Uterus (tissue), 4 donors: ENCODE data around the gene ZNF423. TPM values are rescaled to one million over a fixed set of nuclear protein-coding genes. Genes with fewer than 3 reads are reported as not detected.

Experiments
- DNase-seq, 2 donors: peaks; one replicate each; pipeline ENCODE4 v3.0.0-alpha.2; 2019 to 2020
- H3K27ac ChIP-seq, 2 donors: fragments of 200-600 bp; sonication (generic); 1 replicate in 1 of 2; 2 replicates in 1 of 2; pipeline ENCODE4 v1.5.1; 2016 to 2018
- H3K27me3 ChIP-seq, 2 donors: fragments of 200-600 bp; sonication (generic); one replicate each; pipeline ENCODE4 v1.5.1; 2018 to 2019; ENCODE audit warnings: control low read depth in 1 of 2
- H3K36me3 ChIP-seq, 2 donors: fragments of 200-600 bp; sonication (generic); one replicate each; pipeline ENCODE4 v1.5.1; 2019; ENCODE audit warnings: control low read depth in 1 of 2
- H3K4me1 ChIP-seq, 2 donors: fragments of 200-600 bp; sonication (generic); one replicate each; pipeline ENCODE4 v1.5.1; 2018 to 2019; ENCODE audit warnings: control low read depth in 1 of 2
- H3K4me3 ChIP-seq, 2 donors: fragments of 200-600 bp; sonication (generic); 1 replicate in 1 of 2; 2 replicates in 1 of 2; pipeline ENCODE4 v1.5.1; 2018 to 2019; ENCODE audit warnings: mild to moderate bottlenecking in 1 of 2
- H3K9me3 ChIP-seq, 2 donors: fragments of 200-600 bp; sonication (generic); one replicate each; pipeline ENCODE4 v1.5.1; 2019; ENCODE audit warnings: control low read depth in 1 of 2
- CTCF ChIP-seq, 4 experiments: fragments of 200-600 bp in 2 of 4; fragments of 450-650 bp in 2 of 4; sonication (generic) in 2 of 4; IDR thresholded peaks; one replicate each; pipeline ENCODE4 v1.5.1; 2016 to 2019; ENCODE audit warnings: antibody characterized with exemption in 4 of 4, mild to moderate bottlenecking in 2 of 4, moderate library complexity in 1 of 4
- POLR2A ChIP-seq, 2 donors: fragments of 450-650 bp; IDR thresholded peaks; one replicate each; pipeline ENCODE4 v1.6.1; 2016; ENCODE audit warnings: antibody characterized with exemption in 2 of 2, mild to moderate bottlenecking in 1 of 2, moderate library complexity in 1 of 2
- intact Hi-C: fragments of 100-400 bp; cut with DNase I; formaldehyde crosslinking; loops from one replicate; pipeline ENCODE4 v1.15.1; 2023; ENCODE audit warnings: low total_unique reads
- total RNA-seq, 4 donors: library from RNA; depleted of rRNA in 3 of 4; stranded (reverse); fragments of >200 nt in 3 of 4; gene quantifications; one replicate each; pipeline versions ENCODE4 v1.1.0 to v1.2.4, GENCODE V29; 2014 to 2023
- donor health status: DM: yes; HTN: yes; CAD: no.

Gene ZNF423
- total RNA-seq, 4 donors from 2014 or later: 7.1 to 33.5 (median 14.7) TPM

- H3K27ac ChIP-seq: no peak overlapping the region
- TF ChIP-seq POLR2A (IDR thresholded peaks at IDR 0.05) (no peak), CTCF (IDR thresholded peaks at IDR 0.05) (no peak)
- DNase-seq: no peak
These were observed 128.3 kb downstream of the ZNF423 start for GRCh38 chr16:49727611-49728010.

GRCh38 chr16:49726155-49726554 lies 129.8 kb downstream of the ZNF423 start:
- TF ChIP-seq CTCF (IDR thresholded peaks at IDR 0.05) (no peak), POLR2A (IDR thresholded peaks at IDR 0.05) (no peak)
- H3K27me3 ChIP-seq: no peaks in the 10 kb centered on the region
- H3K36me3 ChIP-seq: no peaks in the 10 kb centered on the region
- no peak for DNase-seq
- peaks cover 0 to 4% of the 10 kb centered on the region in 2 donors for H3K9me3 ChIP-seq
- H3K4me3 ChIP-seq: no peak overlapping the region
- no peak overlapping the region for H3K27ac ChIP-seq
- intact Hi-C loops: no loop called here
- no peaks in the 10 kb centered on the region for H3K4me1 ChIP-seq

More at GRCh38 chr16:49727611-49728010, 128.3 kb downstream of the ZNF423 start:
- Histone ChIP-seq H3K4me1 (no peaks in the 10 kb centered on the region), H3K4me3 (no peak overlapping the region), H3K36me3 (no peaks in the 10 kb centered on the region), H3K27me3 (no peaks in the 10 kb centered on the region), H3K9me3 (peaks cover 0 to 4% of the 10 kb centered on the region in 2 donors)
- intact Hi-C loops: no loop called here

- H3K36me3 ChIP-seq: no peaks in the 10 kb centered on the region
- H3K27me3 ChIP-seq: no peaks in the 10 kb centered on the region
- intact Hi-C loops: no loop called here
- peaks cover 0 to 4% of the 10 kb centered on the region in 2 donors for H3K9me3 ChIP-seq
- no peaks in the 10 kb centered on the region for H3K4me1 ChIP-seq
- no peak overlapping the region for H3K4me3 ChIP-seq
- DNase-seq: no peak
- no peak overlapping the region for H3K27ac ChIP-seq
- TF ChIP-seq CTCF (IDR thresholded peaks at IDR 0.05): no peak
- no peak for TF ChIP-seq POLR2A (IDR thresholded peaks at IDR 0.05)
These were observed 130.3 kb downstream of the ZNF423 start for GRCh38 chr16:49725651-49726050.

GRCh38 chr16:49724774-49725173 lies 131.1 kb downstream of the ZNF423 start:
- intact Hi-C loops: no loop called here
- H3K27me3 ChIP-seq: no peaks in the 10 kb centered on the region
- no peaks in the 10 kb centered on the region for H3K36me3 ChIP-seq
- H3K27ac ChIP-seq: peak overlapping the region in 1 of 2 donors; percentile 77
- H3K9me3 ChIP-seq: peaks cover 0 to 3% of the 10 kb centered on the region in 2 donors
- H3K4me3 ChIP-seq: no peak overlapping the region
- no peaks in the 10 kb centered on the region for H3K4me1 ChIP-seq
- no peak for DNase-seq
- TF ChIP-seq POLR2A (IDR thresholded peaks at IDR 0.05): no peak
- TF ChIP-seq CTCF (IDR thresholded peaks at IDR 0.05): no peak

GRCh38 chr16:49723310-49723709 lies 132.6 kb downstream of the ZNF423 start:
- peak in 1 of 2 donors; percentile 40 for DNase-seq
- TF ChIP-seq POLR2A (IDR thresholded peaks at IDR 0.05) (no peak), CTCF (IDR thresholded peaks at IDR 0.05) (no peak)
- H3K27me3 ChIP-seq: no peaks in the 10 kb centered on the region
- H3K27ac ChIP-seq: peak overlapping the region; percentile 77 to 78
- no peaks in the 10 kb centered on the region for H3K4me1 ChIP-seq
- no peaks in the 10 kb centered on the region for H3K36me3 ChIP-seq
- H3K9me3 ChIP-seq: no peaks in the 10 kb centered on the region
- intact Hi-C loops: no loop called here
- H3K4me3 ChIP-seq: no peak overlapping the region
